ENCODE measurements around the gene DDAH2. TPM values are rescaled to one million over a fixed set of nuclear protein-coding genes. Genes with fewer than 3 reads are reported as not detected.
A peak's percentile ranks its signal among the peaks of the same experiment; 100 is the strongest.

The DDAH2 gene
- polyA plus RNA-seq, 3 donors, result 29.8 to 56.0 (median 30.6) TPM

GRCh38 chr6:31721351-31722020, 7.6 kb downstream of the DDAH2 start, which contains the start of gene LY6G6C:
Gene LY6G6C (minus strand): TSS chr6:31721746. CDS start chr6:31721679, 67 bp downstream.
- H3K9me3 ChIP-seq (replicated peaks in 1 of 2; ENCODE audit: control insufficient read depth in 1 of 2, insufficient read depth in 1 of 2, low read length in 2 of 2), result no peaks in the 10 kb centered on the region
- no peak within 1 kb of the TSS for H3K4me2 ChIP-seq (replicated peaks; ENCODE audit: extremely low read depth, low read length, poor library complexity, severe bottlenecking)
- Mint-ChIP-seq H3K27me3 (ENCODE audit: low read depth in 3 of 3) (peaks cover 8 to 19% (median 13%) of the 10 kb centered on the region in 3 donors), H3K27ac (no peak within 1 kb of the TSS), H3K36me3 (peaks cover 18 to 23% of the 10 kb centered on the region in 2 donors), H3K4me1 (peaks cover 23% of the 10 kb centered on the region), H3K4me3 (peak within 1 kb of the TSS in 1 of 2 donors; percentile 4), H3K9me3 (peaks cover 0 to 3% (median 0%) of the 10 kb centered on the region in 7 donors)
- TF ChIP-seq CTCF (IDR thresholded peaks at IDR 0.05), result no peak
- no peaks in the 10 kb centered on the region for H3K79me2 ChIP-seq (ENCODE audit: insufficient read depth, low read length)
- H3K4me3 ChIP-seq (replicated peaks in 1 of 3; ENCODE audit: low read depth in 2 of 3, low read length in 3 of 3), result no peak within 1 kb of the TSS
- H3K36me3 ChIP-seq (replicated peaks in 1 of 2; ENCODE audit: control insufficient read depth in 1 of 2, insufficient read depth in 2 of 2, low read length in 2 of 2), result no peaks in the 10 kb centered on the region
- H2AFZ ChIP-seq (ENCODE audit: insufficient read depth, low read depth, low read length, poor library complexity, severe bottlenecking), result no peak within 1 kb of the TSS
- no peaks in the 10 kb centered on the region for H3K27me3 ChIP-seq (ENCODE audit: control insufficient read depth in 2 of 2, insufficient read depth in 2 of 2, low read length in 2 of 2)
- H4K20me1 ChIP-seq (ENCODE audit: insufficient read depth, low read length), result no peaks in the 10 kb centered on the region
- no peak within 1 kb of the TSS for H3K9ac ChIP-seq (ENCODE audit: insufficient read depth, low read length, poor library complexity, severe bottlenecking)
- intact Hi-C loops (cut with micrococcal nuclease), result loop anchor here in 1 of 2 donors (10.0 kb wide), 1 partner anchor 113 kb away; no protein-coding TSS in a partner anchor
- 89% methylated on average over 2 of the region's 4 CpGs for WGBS (ENCODE audit: insufficient coverage)
- DNase-seq, result no peak
- no peak within 1 kb of the TSS for H3K27ac ChIP-seq (ENCODE audit: low read depth in 1 of 2, low read length in 2 of 2)
- peaks cover 11 to 13% of the 10 kb centered on the region in 2 donors for H3K4me1 ChIP-seq (ENCODE audit: control insufficient read depth in 1 of 2, insufficient read depth in 2 of 2, low read length in 2 of 2)

DNA sequence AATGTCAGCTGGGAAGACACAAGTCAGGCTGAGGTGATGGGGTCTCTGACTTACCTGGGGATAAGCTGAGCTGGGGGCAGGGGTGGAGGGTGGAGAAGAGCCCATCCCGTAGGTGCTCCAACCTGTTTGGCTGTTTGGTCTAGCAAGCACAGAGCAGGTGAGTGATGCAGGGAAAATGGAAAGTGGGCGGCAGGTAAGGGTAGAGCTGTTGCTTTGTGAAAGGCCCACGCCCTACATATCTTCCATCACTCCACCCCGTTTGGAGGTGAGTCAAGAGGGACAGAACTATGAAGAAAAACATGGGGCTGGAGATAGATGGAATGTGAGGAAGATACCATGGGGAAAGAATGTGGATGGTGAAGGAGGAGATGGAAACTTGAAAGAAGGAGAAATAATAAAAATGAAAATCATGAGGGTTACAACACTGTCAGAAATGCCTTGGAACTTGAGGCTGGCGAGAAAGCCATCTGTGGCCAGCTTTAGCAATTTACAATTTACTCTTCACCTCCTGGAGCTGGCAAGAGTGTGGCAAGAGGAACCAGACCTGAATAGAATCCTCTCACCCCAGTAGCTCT, 8.8 kb downstream of the DDAH2 start:
- peaks cover 12% of the 10 kb centered on the region for H3K4me1 Mint-ChIP-seq
- H3K9me3 Mint-ChIP-seq, result no peaks in the 10 kb centered on the region
- no peak overlapping the region for H3K27ac Mint-ChIP-seq
- DNase-seq, result no peak
- H3K4me3 Mint-ChIP-seq, result no peak overlapping the region
- no peak for TF ChIP-seq CTCF (IDR thresholded peaks at IDR 0.05)
- Histone ChIP-seq H3K4me1 (ENCODE audit: control insufficient read depth in 1 of 2, insufficient read depth in 2 of 2, low read length in 2 of 2) (peaks cover 0 to under 1% of the 10 kb centered on the region in 2 donors), H4K20me1 (ENCODE audit: insufficient read depth, low read length) (no peaks in the 10 kb centered on the region), H2AFZ (ENCODE audit: insufficient read depth, low read depth, low read length, poor library complexity, severe bottlenecking) (no peak overlapping the region), H3K27ac (ENCODE audit: low read depth in 1 of 2, low read length in 2 of 2) (no peak overlapping the region), H3K4me3 (replicated peaks in 1 of 3; ENCODE audit: low read depth in 2 of 3, low read length in 3 of 3) (no peak overlapping the region), H3K36me3 (replicated peaks in 1 of 2; ENCODE audit: control insufficient read depth in 1 of 2, insufficient read depth in 2 of 2, low read length in 2 of 2) (no peaks in the 10 kb centered on the region), H3K4me2 (replicated peaks; ENCODE audit: extremely low read depth, low read length, poor library complexity, severe bottlenecking) (no peak overlapping the region), H3K9me3 (replicated peaks in 1 of 2; ENCODE audit: control insufficient read depth in 1 of 2, insufficient read depth in 1 of 2, low read length in 2 of 2) (no peaks in the 10 kb centered on the region), H3K9ac (ENCODE audit: insufficient read depth, low read length, poor library complexity, severe bottlenecking) (no peak overlapping the region), H3K27me3 (ENCODE audit: control insufficient read depth in 2 of 2, insufficient read depth in 2 of 2, low read length in 2 of 2) (no peaks in the 10 kb centered on the region), H3K79me2 (ENCODE audit: insufficient read depth, low read length) (no peaks in the 10 kb centered on the region)
- WGBS (ENCODE audit: insufficient coverage), result 95% methylated on average over 5 of the region's 5 CpGs
- intact Hi-C loops (cut with micrococcal nuclease), result loop anchor here in 1 of 2 donors (10.0 kb wide), 1 partner anchor 115 kb away; no protein-coding TSS in a partner anchor
- H3K36me3 Mint-ChIP-seq, result peaks cover 10 to 12% of the 10 kb centered on the region in 2 donors
- H3K27me3 Mint-ChIP-seq (ENCODE audit: low read depth in 3 of 3), result peaks cover 8 to 18% (median 13%) of the 10 kb centered on the region in 3 donors
